ENCODE data around the gene CDKN2C. TPM values are rescaled to one million over a fixed set of nuclear protein-coding genes. Genes with fewer than 3 reads are reported as not detected.
"Not testable (repeated sequence)": the region's sequence is repeated elsewhere in the genome, so short reads cannot be mapped to it uniquely, and the experiment has no call there.

The CDKN2C gene
- total RNA-seq, 3 donors from 2014 or later, result 27.1 to 40.0 (median 31.1) TPM

DNA sequence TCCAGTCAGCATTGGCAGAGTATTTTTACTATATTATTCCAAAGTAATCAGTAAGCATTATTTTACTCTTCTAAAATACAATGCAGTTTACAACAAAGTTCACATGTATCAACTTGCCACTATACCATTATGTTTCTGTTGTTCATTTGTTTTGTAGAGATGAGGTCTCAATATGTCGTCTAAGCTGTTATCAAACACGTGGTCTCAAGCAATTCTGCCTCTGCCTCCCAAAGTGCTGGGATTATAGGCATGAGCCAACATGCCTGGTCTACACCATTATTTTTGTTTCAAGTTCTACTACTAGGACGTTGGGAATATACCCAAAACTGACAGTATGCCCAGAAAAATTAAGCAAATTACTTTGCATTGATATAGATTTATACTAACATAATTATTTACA is 29.8 kb upstream of the CDKN2C start:
- Histone ChIP-seq H3K27ac (no peak overlapping the region), H3K4me1 (no peaks in the 10 kb centered on the region), H3K36me3 (no peaks in the 10 kb centered on the region), H3K27me3 (no peaks in the 10 kb centered on the region), H3K9me3 (no peaks in the 10 kb centered on the region), H3K4me3 (no peak overlapping the region)
- no peak for DNase-seq (ENCODE audit: low spot score in 2 of 2)
- TF ChIP-seq, protein P1, sequence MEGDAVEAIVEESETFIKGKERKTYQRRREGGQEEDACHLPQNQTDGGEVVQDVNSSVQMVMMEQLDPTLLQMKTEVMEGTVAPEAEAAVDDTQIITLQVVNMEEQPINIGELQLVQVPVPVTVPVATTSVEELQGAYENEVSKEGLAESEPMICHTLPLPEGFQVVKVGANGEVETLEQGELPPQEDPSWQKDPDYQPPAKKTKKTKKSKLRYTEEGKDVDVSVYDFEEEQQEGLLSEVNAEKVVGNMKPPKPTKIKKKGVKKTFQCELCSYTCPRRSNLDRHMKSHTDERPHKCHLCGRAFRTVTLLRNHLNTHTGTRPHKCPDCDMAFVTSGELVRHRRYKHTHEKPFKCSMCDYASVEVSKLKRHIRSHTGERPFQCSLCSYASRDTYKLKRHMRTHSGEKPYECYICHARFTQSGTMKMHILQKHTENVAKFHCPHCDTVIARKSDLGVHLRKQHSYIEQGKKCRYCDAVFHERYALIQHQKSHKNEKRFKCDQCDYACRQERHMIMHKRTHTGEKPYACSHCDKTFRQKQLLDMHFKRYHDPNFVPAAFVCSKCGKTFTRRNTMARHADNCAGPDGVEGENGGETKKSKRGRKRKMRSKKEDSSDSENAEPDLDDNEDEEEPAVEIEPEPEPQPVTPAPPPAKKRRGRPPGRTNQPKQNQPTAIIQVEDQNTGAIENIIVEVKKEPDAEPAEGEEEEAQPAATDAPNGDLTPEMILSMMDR (IDR thresholded peaks at IDR 0.05), result no peak
- TF ChIP-seq POLR2A (IDR thresholded peaks at IDR 0.05) (no peak), POLR2AphosphoS5 (IDR thresholded peaks at IDR 0.05) (no peak)
- intact Hi-C loops (cut with DNase I; ENCODE audit: low total_unique reads), result no loop called here

DNA sequence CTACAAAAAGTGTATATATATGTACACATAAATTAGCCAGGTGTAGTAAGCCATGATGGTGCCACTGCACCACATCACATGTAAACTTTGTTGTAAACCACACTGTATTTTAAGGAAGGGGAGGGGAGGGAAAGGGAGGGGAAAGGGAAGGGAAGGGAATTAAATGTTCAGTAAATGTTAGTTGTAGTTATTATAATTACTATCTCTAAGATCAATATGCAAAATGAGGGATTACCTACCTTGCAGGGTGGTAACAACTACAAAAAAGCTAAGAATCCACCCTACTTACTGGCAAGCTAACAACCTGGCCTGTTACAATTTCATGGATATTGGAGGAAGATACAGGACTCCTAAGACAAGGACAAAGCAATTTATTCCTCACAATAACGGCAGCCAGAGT is 27.7 kb upstream of the CDKN2C start:
- no peak for DNase-seq (ENCODE audit: low spot score in 2 of 2)
- no peak overlapping the region for H3K27ac ChIP-seq
- H3K36me3 ChIP-seq, result no peaks in the 10 kb centered on the region
- H3K4me1 ChIP-seq, result no peaks in the 10 kb centered on the region
- H3K9me3 ChIP-seq, result no peaks in the 10 kb centered on the region
- TF ChIP-seq POLR2AphosphoS5 (IDR thresholded peaks at IDR 0.05), result no peak
- TF ChIP-seq, protein P1 (IDR thresholded peaks at IDR 0.05), result no peak
- no peak for TF ChIP-seq POLR2A (IDR thresholded peaks at IDR 0.05)
- H3K27me3 ChIP-seq, result no peaks in the 10 kb centered on the region
- intact Hi-C loops (cut with DNase I; ENCODE audit: low total_unique reads), result no loop called here
- H3K4me3 ChIP-seq, result no peak overlapping the region

DNA sequence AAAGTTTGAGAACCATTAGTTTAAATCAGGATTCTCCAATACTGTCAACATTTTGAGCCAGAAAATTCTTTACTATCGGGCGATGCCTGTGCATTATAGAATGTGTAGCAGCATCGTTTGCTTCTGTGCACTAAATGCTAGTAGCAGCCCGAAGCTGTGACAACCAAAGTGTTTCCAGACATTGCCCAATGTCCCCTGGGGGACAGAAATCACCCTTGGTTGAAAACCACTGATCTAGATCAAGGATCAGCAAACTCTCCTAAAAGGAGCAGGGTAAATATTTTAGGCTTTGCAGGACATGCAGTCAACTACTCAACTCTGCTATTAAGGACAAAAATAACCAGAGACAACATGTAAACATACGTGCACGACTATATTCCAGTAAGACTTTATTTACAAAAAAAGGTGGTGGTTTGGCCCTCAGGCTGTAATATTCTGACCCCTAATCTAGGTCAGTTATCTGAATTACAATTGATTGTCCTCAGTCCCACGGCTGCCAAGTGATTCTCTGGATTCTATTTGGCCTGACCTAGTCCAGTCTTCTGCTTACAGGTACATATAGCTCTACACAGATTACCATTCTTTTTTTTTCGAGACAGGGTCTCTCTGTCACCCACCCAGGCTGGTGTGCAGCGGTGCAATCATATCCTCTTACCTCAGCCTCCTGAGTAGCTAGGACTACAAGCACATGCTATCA is 20.6 kb upstream of the CDKN2C start:
- TF ChIP-seq POLR2AphosphoS5 (IDR thresholded peaks at IDR 0.05) (no peak), POLR2A (IDR thresholded peaks at IDR 0.05) (no peak)
- TF ChIP-seq, protein P1 (IDR thresholded peaks at IDR 0.05), result no peak

DNA sequence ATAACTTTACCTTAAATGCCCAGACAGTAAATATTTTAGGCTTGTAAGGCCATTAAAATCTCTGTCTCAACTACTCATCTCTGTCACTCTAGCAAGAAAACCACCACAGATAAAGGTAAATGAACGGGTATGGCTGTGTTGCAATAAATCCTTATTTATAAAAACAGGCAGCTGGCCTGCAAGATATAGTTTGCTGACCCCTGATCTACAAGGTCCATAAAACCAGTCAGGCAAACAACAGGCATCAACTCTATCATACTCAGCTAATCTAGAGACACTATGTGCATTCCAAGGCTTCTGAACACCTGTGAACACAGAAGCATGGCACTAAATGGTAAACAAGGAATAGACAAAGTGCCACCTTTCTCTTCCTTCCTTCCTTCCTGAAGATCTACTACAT is 19.6 kb upstream of the CDKN2C start:
- H3K36me3 ChIP-seq, result no peaks in the 10 kb centered on the region
- no peaks in the 10 kb centered on the region for H3K27me3 ChIP-seq
- intact Hi-C loops (cut with DNase I; ENCODE audit: low total_unique reads), result no loop called here
- no peak overlapping the region for H3K27ac ChIP-seq
- TF ChIP-seq POLR2A (IDR thresholded peaks at IDR 0.05), result no peak
- no peak for DNase-seq (ENCODE audit: low spot score in 2 of 2)
- no peaks in the 10 kb centered on the region for H3K4me1 ChIP-seq
- H3K9me3 ChIP-seq, result no peaks in the 10 kb centered on the region
- H3K4me3 ChIP-seq, result no peak overlapping the region

More for the DNA sequence above, 20.6 kb upstream of the CDKN2C start:
- H3K9me3 ChIP-seq, result no peaks in the 10 kb centered on the region
- no peak overlapping the region for H3K4me3 ChIP-seq
- H3K4me1 ChIP-seq, result no peaks in the 10 kb centered on the region
- DNase-seq (ENCODE audit: low spot score in 2 of 2), result no peak
- intact Hi-C loops (cut with DNase I; ENCODE audit: low total_unique reads), result no loop called here
- H3K36me3 ChIP-seq, result no peaks in the 10 kb centered on the region
- no peaks in the 10 kb centered on the region for H3K27me3 ChIP-seq
- H3K27ac ChIP-seq, result no peak overlapping the region

DNA sequence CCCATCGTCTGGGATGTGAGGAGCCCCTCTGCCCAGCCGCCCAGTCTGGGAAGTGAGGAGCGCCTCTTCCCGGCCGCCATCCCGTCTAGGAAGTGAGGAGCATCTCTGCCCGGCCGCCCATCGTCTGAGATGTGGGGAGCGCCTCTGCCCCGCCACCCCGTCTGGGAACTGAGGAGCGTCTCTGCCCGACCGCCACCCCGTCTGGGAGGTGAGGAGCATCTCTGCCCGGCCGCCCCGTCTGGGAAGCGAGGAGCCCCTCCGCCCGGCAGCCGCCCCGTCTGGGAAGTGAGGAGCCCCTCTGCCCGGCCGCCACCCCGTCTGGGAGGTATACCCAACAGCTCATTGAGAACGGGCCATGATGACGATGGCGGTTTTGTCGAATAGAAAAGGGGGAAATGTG is 17.5 kb upstream of the CDKN2C start:
- H3K4me3 ChIP-seq; H3K27me3 ChIP-seq; H3K4me1 ChIP-seq; H3K9me3 ChIP-seq; H3K27ac ChIP-seq; DNase-seq (ENCODE audit: low spot score in 2 of 2); H3K36me3 ChIP-seq; intact Hi-C loops (cut with DNase I; ENCODE audit: low total_unique reads): not testable (repeated sequence)

DNA sequence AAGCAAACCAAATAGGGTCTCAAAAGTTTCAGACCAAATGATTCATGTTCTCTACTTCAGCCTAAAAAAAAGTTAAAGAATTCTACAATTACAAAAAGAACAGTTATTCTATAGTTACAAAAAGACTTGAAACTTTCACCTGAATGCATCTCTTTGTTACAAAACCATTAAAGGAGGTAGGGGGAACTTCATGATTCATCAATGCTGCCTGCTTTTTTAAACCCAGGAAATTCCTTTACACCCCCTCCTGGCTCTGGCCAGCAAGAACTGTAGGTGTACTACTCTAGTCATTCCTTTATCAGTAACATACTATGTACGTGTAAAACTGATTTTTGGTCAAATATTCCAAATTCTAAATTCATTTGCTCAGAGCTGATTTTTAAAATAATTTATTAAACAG is 14.9 kb upstream of the CDKN2C start:
- H3K27ac ChIP-seq, result no peak overlapping the region
- TF ChIP-seq POLR2A (IDR thresholded peaks at IDR 0.05) (no peak), POLR2AphosphoS5 (IDR thresholded peaks at IDR 0.05) (no peak)
- TF ChIP-seq, protein P1 (IDR thresholded peaks at IDR 0.05), result no peak
- H3K9me3 ChIP-seq, result no peaks in the 10 kb centered on the region
- H3K4me1 ChIP-seq, result peaks cover 0 to 3% of the 10 kb centered on the region in 2 donors
- H3K4me3 ChIP-seq, result no peak overlapping the region
- intact Hi-C loops (cut with DNase I; ENCODE audit: low total_unique reads), result no loop called here
- no peaks in the 10 kb centered on the region for H3K36me3 ChIP-seq
- H3K27me3 ChIP-seq, result no peaks in the 10 kb centered on the region
- DNase-seq (ENCODE audit: low spot score in 2 of 2), result no peak

All from breast epithelium (tissue), 4 donors.